AG09319 (cell line): ENCODE measurements around the gene TMEM51.

Experiments used
- DNase-seq: peaks from one replicate; pipeline ENCODE4 v3.0.0-alpha.2; 2010; ENCODE audit warnings: low read depth; ENCODE audit errors: extremely low read depth
- CTCF ChIP-seq: IDR thresholded peaks from 2 replicates; pipeline ENCODE4 v1.5.1; 2011; ENCODE audit warnings: low read depth, mild to moderate bottlenecking, inconsistent platforms, low read length, moderate library complexity

TMEM51 gene

GRCh38 chr1:15255582-15256149, 102.1 kb downstream of the TMEM51 start:
- TF ChIP-seq CTCF = no peak
- no peak for DNase-seq

- no peak for TF ChIP-seq CTCF
- no peak for DNase-seq
Measured at GRCh38 chr1:15256584-15256983, 103.0 kb downstream of the TMEM51 start.

- no peak for TF ChIP-seq CTCF
- DNase-seq = no peak
Measured at GRCh38 chr1:15257309-15257708, 103.8 kb downstream of the TMEM51 start.

- no peak for TF ChIP-seq CTCF
- no peak for DNase-seq
Measured at GRCh38 chr1:15258833-15259621, 105.5 kb downstream of the TMEM51 start.

GRCh38 chr1:15259622-15260007, 106.1 kb downstream of the TMEM51 start:
- no peak for TF ChIP-seq CTCF
- no peak for DNase-seq

GRCh38 chr1:15260418-15261154, 107.0 kb downstream of the TMEM51 start:
- TF ChIP-seq CTCF = no peak
- no peak for DNase-seq
